ENCODE measurements around the gene SLC26A9.
A peak's percentile ranks its signal among the peaks of the same experiment; 100 is the strongest.

Gene SLC26A9

DNA sequence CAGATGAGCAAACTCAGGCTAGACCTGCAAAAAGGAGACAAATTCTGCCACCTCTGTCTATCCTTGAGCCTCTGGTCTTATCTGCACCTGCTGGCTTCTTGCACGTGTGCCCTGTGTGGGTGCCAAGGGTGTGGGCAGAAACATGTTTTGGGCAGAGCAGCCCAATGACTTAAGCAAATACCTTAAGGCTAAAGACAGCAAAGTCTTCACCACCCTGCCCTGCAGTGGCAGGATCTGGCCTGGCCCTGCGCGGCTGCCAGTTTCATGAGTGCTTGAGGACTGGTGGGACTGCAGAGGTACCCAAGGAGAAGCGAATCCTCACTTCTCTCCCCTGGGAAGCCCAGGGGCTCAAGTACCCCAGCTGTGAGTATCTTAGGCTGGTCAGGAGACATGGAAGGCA lies 3.8 kb upstream of the SLC26A9 start:
- DNase-seq (ENCODE audit: low spot score) = no peak

DNA sequence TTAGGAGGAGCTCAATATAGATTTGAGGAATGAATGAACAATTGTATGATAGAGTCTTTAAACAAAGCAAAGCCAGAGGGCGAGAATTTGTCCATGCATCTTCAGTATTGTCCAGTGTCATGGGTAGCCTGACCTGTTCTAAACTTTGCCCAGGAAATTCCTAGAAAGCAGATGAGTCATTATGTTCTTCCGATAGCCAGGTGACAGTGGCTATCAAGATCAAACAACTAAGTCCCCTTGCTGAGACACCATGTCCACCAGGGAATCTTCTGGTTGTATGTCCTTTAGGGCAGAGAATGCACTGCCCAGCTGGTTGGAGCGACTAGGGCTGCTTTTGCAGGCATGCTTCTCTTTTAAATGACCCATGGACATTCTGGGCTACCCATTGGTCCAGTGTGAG lies 1.8 kb upstream of the SLC26A9 start:
- DNase-seq (ENCODE audit: low spot score) = no peak

DNA sequence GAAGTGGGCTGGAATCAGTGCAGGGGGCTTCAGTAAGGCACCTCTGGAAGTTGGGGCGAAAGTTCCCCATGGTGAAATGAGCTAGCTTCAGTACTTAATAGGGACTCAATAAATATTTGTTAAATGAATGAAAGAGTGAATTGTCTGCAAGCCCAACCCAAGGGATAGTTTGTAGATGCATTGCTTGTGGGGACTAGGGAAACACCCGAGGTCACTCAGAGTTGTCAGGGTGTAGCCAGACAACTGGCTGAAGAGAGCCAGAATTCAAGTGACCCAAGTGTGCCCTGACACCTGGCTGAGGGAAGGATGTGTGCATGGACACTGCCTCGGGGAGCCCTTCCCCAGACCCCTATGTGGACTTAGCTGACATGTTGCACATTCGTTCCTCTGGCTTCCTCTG lies 1.3 kb upstream of the SLC26A9 start:
- no peak for DNase-seq (ENCODE audit: low spot score)

DNA sequence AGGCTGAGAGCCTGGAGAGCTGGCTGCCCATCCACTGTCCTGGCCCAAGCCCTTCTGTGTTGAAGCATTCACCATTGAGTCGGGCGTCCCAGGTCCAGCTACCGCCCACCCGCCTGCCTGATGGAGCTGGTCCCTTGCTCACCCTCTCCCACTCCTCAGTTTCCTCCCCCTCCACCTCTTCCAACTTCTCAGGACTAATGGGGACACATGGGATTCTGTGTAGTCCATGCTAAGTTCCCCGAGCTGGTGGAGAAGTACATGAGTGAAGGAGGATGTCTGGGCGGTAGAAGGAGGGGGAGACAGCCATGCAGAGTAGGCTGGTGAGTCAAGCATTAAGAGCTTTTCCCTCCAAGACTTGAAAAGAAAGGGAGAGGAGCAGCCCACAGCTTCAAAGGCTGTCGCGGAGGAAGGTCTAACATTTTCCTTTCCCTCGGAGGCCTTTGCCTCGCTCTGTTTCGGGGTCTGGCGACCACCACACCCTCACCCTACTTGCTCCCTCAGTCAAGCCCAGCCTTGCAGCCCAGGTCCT lies 561 bp downstream of the SLC26A9 start:
- no peak for DNase-seq (ENCODE audit: low spot score)

DNA sequence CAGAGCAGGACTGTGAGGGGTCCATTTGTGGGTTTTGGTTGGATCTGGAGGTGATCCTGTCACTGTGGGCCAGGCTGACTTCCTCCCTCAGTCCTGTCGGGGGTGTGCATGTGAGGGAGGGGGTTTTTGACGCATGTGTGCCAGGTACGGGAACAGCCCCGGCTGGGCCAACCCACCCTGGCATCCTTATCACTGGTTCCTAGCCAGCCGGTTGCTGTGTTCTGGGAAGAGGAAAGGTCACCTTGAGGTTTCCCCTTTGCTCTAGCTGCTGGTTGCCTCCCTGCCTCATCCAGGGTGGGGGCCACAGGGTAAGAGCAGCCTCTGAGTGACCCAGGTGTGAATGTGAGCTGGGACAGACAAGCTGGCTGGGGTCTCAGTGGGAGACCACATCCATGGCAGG lies 2.5 kb downstream of the SLC26A9 start:
- DNase-seq (ENCODE audit: low spot score) = no peak

DNA sequence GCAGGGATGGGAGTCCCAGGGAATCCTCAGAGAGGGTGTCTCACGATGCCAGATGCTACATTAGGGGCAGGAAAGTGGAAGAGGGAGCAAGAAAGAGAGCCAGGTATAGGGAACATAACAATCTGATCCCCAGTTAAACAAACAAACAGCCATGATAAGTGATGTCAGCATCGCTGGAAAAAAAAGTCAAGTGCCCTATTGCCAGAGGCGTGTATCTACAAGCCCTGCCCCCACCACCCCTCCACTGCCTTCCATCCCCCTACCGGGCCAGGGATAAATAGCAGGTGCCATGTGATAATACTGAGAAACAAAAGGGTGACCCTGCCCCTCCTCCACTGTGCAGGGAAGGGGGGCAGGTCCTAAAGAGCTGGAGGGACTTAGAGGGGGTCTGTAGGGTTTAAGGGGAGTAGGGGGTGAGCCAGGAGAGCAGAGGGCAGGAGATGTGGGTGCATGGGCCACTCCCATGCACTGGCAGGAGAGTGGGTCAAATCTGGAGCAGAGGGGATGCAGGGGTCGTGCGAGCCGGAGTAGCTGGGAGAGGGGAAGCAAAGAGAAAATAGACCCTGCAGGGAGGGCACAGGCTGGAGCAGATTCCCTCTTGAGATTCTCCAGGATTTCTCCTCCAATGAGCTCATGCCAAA lies 3.4 kb downstream of the SLC26A9 start:
- peak; percentile 41 for DNase-seq (ENCODE audit: low spot score)

DNA sequence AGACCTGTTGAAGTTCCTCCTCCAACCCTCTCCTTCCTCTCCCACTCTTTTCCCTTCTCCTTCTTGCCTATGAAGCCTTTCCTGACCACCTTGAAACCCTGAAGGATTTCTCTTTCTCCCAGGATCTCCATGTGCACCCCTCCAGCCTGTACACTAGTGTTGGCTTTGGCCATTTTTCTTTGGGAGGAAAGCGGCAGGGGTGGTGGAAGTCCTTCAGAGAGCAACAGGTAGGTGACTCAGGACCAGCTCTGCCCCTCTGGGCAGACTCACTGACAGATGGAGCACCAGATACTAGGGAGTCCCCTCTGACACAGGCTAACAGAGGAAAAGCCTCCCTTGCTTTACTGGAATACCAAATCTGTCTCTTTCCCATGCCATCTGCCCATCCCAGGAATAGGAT lies 4.6 kb downstream of the SLC26A9 start:
- no peak for DNase-seq (ENCODE audit: low spot score)

DNA sequence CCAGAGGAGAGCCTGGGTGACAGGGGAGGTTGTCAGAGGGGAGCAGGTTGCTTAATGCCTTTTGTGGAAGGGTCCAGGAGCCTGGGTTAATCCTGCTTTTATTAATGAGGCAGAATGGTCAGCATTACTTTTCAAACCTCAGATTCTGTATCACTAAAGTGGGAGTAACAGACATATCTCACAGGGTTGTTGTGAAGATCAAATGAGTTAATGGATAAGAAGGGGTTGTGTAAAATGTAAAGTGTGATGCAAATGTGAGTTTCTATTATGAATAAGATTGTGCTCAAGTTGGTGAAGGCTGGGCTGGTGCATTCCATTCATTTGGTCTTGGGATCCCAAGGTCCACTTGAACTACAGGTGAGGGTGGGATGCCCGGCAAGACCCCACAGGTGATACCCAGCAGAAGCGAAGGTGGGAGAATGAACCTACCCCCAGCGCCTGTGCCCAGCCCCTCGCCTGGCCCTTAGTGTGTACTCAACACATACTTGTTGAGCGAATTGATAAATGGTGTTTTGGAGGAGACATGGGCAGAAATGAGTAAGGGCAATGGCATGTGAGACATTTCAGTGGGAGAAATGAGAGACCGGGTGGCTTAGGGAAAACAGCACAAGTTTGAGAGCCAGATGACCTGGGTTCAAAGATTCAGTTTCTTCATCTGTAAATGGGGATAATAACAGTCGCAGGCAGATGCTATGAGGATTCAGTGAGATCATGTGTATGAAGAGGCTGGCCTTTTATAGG lies 6.2 kb downstream of the SLC26A9 start:
- no peak for DNase-seq (ENCODE audit: low spot score)

DNA sequence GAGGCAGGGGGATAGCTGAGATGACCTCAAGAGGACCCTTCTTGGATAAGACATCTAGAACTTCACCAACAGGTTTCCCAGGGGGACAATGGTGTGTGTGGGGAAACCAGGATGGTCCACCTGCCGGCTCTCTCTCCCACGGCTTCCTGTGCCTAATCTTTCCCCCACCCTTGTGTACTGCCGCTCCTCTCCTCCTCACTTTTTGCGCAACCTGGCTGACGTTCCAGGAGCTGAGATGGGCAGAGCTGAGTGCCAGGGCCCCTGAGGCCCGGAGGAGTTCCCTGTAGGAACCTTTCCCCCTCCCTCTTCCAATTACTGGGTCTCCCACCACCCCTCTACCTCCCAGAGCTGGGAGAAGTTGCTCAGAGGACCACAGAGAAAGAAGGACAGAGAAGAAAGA lies 6.9 kb downstream of the SLC26A9 start:
- DNase-seq (ENCODE audit: low spot score) = no peak

DNA sequence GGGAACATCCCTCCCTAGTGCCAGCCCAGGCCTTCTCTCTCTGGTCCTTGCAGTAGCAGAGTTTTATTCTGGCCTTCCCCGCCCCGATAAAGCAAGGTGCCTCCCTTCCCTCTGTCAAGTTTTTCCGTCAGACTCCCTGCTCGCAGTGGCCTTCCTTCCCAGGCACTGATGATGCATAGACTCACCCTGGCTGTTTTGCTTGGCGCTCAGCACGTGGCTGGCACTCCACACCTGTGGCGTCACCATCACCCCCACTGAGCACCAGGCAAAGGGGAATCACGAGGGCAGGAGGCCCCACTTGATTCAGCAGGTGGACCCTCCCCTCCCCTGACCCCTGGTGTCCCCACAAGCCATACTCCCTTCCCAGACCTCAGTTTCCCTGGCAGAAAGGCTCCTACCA lies 7.4 kb downstream of the SLC26A9 start:
- DNase-seq (ENCODE audit: low spot score) = no peak

DNA sequence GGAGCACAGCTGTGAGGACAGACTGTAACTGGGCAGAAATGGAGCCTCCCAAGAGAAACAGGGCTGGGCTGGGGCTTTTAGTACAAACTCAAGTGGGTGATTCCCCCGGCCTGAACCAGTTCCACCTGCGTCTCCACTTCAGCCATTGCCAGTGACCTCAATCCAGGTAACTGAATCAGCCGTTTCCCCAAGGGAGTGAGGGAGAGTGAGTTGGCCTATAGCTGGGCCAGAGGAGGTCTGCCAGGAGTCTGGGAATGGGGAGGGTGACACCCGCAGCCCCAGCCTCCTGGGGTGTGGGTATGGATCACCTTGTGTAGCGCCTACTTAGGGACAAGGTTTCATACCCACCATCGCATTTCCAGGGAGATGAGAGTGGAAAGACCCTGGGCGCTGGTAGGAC lies 8.5 kb downstream of the SLC26A9 start:
- no peak for DNase-seq (ENCODE audit: low spot score)

DNA sequence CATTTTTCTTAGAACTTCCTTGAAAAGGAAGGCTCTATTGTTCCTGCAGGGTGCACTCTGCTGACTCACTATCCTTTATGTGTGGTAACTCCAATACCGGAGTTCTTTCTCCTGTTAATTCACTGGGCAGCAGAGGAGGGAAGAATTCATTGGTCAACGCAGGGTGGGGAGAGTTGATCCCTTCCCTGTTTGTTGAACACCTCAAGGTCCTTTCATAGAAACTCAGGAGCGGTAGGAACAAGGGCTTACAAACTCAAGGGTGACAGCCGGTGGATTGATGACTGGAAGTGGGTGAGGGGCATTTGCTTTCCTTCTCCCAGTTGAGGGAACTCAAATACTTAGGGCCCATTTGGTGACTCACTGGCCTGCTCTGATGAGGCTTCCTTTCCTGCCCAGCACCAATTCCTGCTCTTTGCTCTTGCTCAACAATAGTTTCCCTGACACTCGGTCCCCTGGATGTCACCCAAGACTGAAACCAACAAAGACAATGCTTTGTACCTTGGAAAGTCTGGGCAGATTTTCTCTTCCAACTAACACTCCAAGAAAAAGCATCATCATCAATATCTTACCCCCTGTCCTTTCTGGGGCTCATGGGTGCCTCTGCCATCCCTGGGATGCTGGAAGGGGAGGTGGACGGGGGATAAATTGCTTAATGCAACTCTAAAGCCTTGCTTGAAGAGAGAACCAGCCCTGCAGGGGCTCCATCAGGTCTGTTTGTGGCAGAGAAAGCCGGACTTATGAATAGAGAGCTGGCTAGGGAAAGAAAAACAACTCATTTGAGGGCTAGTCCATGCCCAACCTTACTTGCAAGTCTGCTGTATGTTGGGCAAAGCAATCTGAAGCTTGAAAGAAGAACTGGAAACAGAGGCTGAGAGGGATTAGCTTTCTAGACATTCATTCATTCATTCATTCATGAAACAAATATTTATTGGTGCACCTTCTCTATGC lies 9.3 kb downstream of the SLC26A9 start:
- no peak for DNase-seq (ENCODE audit: low spot score)

DNA sequence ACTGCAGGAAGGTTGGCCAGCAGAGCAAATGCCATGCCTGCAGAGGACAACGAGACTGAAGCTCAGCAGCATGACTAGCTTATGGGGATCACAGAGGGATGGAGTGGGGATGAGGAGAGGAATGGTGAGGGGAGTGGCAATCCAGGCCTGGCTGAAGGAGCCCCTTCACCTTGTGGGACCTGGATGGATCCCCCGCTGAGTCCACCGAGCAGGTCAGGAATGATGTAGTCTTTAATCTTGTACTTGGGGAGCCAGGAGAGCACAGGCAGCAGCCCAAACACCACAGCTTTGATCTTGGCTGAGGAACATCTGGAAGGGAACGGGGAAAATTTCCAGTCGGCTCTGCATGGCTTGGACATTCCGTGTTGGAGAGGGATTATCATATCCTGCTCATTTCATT lies 10.5 kb downstream of the SLC26A9 start:
- DNase-seq (ENCODE audit: low spot score) = no peak

DNA sequence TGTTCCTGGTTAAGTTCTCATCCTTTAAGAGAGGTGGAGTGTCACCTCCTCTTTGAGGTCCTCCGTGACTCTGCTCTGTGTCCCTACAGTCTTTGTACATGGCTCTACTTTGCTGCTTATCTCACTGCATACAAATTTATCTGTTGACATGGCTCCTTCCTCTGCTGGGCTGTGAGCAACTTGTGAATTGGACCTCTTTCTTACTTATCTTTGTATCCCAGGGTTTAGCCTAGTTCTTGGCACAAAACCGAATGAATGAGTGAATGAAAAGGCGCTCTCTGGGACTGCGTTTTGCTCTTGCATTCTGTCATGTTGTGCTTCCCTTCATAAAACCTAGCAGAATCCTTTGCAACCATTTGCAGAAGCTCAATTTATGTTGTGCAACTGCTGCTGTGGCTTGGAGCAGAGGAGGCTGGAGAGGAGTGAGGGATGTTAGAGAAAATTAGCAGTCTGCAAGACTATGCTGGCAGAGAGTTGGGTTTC lies 12.4 kb downstream of the SLC26A9 start:
- DNase-seq (ENCODE audit: low spot score) = no peak

DNA sequence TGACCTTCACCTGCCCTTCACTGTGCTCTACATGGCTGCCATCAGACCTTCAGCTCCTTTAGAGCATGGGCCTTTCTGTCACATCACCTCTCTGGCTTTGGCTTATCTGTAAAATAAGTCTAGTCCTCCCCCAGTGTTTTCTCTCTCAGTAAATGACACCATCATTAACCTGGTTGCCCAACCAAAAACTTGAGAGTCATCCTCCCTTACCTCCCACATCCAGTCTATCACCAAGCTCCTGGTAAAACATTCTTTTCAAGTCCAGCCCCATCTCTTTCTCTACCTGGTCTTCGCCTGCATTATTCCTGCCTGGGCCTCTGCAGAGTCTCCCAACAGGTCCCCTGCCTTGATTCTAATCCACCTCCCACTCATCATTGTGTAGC lies 13.1 kb downstream of the SLC26A9 start:
- DNase-seq (ENCODE audit: low spot score) = no peak

DNA sequence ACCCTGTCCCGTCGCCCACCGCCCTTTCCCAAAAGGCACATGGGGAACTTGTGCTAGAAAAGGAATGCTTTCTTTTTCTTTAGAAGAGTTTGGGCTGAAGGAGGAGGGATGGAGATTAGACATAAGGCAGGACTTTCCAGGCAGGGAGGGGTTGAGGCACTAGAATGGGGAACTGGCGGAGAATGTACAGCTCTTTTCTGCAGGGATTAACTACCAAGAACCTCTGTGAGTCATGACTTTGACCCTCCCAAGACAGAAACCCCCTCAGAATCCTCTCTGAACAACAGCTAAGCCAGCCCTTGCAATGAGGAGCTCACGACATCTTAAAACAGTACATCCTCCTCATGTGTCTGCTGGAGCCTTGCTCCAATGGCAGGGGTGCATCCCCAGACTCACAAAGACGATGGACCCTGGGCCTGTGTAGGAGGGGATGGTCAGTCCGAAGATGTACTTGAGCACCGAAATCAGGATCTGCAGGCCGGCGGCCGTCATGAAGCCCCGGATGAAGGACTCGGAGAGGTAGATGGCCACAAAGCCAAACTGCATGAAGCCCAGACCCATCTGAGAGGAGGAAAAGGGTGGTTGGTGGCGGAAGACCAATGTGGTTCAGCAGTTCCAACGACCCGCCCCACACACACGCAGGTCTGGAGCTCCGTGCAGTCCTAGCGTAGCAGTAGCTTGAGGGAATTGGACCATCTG lies 13.6 kb downstream of the SLC26A9 start:
- no peak for DNase-seq (ENCODE audit: low spot score)

DNA sequence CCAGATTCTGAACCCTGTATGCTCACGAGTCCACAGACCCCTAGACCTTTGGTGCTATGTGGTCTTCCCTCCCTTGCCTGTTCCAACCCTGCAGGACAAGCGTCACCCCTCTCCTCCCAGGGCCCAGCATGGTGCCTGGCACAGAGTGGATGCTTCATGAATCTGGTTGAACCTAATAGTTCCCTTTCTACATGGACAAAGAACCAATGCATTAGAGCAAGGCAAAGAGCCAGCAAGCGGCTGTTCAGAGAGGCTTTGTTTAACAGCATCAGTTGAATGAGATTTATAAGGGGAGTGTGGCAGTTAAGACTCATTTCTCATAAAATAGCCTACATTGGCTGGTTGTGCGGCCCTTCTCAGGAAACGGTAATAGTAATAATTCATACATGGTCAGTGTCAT lies 14.9 kb downstream of the SLC26A9 start:
- no peak for DNase-seq (ENCODE audit: low spot score)

DNA sequence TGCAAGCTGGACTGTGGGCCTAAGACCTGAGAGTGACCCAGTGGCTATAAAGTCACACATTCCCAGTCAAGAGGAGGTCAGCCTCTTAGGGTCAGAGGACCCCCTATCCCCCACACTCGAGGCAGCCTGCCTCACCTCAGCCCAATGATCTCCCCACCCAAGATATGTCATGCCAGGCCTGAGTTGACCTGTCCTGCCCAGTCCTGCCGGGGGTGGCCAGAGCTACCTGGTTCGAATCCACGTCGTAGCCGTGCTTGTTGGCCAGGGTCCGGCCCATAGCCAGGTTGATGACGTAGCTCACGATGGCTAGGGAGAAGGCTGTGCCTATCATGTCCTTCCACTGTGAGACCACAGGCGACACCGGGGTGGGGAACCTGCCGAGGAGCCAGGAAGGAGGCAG lies 15.6 kb downstream of the SLC26A9 start:
- DNase-seq (ENCODE audit: low spot score) = no peak

DNA sequence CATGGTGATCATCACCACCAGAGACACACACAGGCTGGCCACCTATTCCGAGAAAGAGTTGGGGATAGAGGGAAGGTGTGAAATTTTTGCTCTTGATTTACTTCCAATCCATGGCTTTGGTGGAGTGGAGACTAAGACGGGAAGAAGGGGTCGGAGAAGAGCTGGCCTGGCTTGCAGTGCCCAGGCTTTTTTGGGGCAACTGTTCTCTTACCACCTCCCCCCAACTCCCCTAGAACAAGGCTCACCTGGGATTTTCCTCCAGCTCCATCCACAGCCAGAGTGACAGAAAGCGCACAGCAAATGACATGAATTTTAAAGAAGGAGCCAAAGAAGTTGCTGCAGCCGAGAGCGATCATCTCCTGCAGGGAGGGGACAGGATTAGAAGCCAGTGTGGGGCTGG lies 16.0 kb downstream of the SLC26A9 start:
- no peak for DNase-seq (ENCODE audit: low spot score)

DNA sequence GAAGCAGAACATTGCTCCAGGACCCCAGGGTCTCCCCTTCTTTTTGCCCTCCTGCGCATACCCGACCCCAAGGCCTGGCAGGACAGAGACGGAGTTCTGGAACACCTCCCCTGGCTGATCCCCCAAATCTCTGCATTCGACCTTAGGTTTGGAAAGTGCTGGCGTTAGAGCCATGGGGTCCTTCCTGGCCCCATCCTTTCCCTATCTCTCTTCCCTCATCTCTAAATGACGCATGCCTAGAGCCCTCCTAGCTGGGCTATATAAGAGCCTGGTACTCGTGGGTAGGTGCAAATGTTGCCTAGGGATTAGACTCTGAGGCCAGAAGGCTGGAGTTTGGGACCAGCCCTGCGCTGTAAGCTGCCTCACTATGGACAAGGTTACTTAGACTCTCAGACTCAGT lies 16.6 kb downstream of the SLC26A9 start:
- DNase-seq (ENCODE audit: low spot score) = no peak

DNA sequence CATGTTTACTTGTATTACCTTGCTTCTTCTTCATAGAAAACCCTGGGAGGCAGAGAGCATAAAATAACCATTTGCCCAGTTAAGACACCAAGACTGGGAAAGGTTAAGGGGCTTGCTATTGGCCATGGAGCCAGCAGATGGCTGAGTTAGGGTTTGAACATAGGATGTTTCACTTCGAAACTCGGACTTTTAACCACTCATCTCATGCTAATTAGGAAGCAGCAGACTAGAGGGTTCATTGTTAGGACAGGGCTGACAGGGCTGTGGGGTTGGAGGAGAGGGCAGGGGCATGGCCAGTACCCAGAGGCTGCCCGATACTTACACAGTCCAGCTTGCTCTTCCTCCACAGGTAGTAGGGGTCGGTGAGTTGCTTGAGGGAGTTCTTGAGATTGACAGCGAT lies 17.0 kb downstream of the SLC26A9 start:
- no peak for DNase-seq (ENCODE audit: low spot score)

DNA sequence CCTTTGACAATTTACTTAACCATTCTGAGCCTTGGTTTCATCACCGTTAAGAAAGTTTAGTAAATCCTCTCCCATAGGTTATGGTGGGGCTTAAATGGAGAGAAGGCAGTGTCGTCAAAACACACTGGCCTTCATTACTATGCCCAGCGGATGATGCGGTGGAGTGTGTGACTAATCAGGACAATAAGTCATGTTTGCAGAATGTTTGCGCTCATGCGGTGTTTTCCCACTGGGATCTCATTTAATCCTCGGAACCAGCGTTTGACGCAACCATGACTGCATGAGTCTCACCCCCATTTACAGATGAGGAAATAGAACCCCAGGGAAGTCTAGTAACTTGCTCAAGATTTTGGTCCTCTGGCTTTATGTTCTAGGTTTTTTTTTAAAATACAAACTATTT lies 17.5 kb downstream of the SLC26A9 start:
- no peak for DNase-seq (ENCODE audit: low spot score)

All from HuH-7.5 (cell line).